GM21367 (cell line): ENCODE results near the gene GNPDA2.

Experiments
- ATAC-seq: cut with Tn5 transposase; IDR thresholded peaks from one replicate; pipeline ENCODE4 v1.9.1; 2021; ENCODE audit not compliant: unreplicated experiment

The GNPDA2 gene

GRCh38 chr4:44684648-44685047 lies 41.7 kb downstream of the GNPDA2 start:
- ATAC-seq, result no peak

- ATAC-seq, result no peak
Observed at GRCh38 chr4:44679060-44679459, 47.3 kb downstream of the GNPDA2 start.

GRCh38 chr4:44678094-44679041 lies 48.0 kb downstream of the GNPDA2 start, which contains the start of gene GUF1:
GUF1 (plus strand) TSS chr4:44678420; CDS start chr4:44678623, 203 bp downstream.
- ATAC-seq, result peak; percentile 95

GRCh38 chr4:44675366-44675765 lies 51.0 kb downstream of the GNPDA2 start:
- ATAC-seq, result no peak

GRCh38 chr4:44674471-44674870 lies 51.9 kb downstream of the GNPDA2 start:
- ATAC-seq, result no peak

GRCh38 chr4:44671636-44672035 lies 54.7 kb downstream of the GNPDA2 start:
- ATAC-seq, result no peak

GRCh38 chr4:44670506-44671199 lies 55.7 kb downstream of the GNPDA2 start:
- no peak for ATAC-seq

- no peak for ATAC-seq
Observed at GRCh38 chr4:44668526-44668925, 57.8 kb downstream of the GNPDA2 start.

- no peak for ATAC-seq
Observed at GRCh38 chr4:44663539-44664263, 62.7 kb downstream of the GNPDA2 start.

GRCh38 chr4:44662623-44663005 lies 63.7 kb downstream of the GNPDA2 start:
- no peak for ATAC-seq

- no peak for ATAC-seq
Observed at GRCh38 chr4:44661940-44662622, 64.3 kb downstream of the GNPDA2 start.

- no peak for ATAC-seq
Observed at GRCh38 chr4:44660396-44660795, 66.0 kb downstream of the GNPDA2 start.

- no peak for ATAC-seq
Observed at GRCh38 chr4:44652002-44652401, 74.4 kb downstream of the GNPDA2 start.
